ENCODE results near the gene SLC35C1. TPM values are rescaled to one million over a fixed set of nuclear protein-coding genes. Genes with fewer than 3 reads are reported as not detected.

The SLC35C1 gene
- total RNA-seq, 2 donors from 2014 or later: 11.4 to 16.0 TPM

- no peak for TF ChIP-seq CTCF (conservative IDR thresholded peaks at IDR 0.05)
- peaks cover 47% of the 10 kb centered on the region for H3K27me3 ChIP-seq (ENCODE audit: control insufficient read depth, insufficient read depth, low read length, poor library complexity, severe bottlenecking)
- peaks cover 9% of the 10 kb centered on the region for H3K4me1 ChIP-seq (ENCODE audit: control insufficient read depth, insufficient read depth, low read length)
- Mint-ChIP-seq H3K4me3 (no peak overlapping the region), H3K9me3 (no peaks in the 10 kb centered on the region), H3K4me1 (peaks cover 14% of the 10 kb centered on the region), H3K27me3 (ENCODE audit: insufficient read depth) (peaks cover 50% of the 10 kb centered on the region), H3K27ac (no peak overlapping the region), H3K36me3 (ENCODE audit: low read depth) (no peaks in the 10 kb centered on the region)
- H3K36me3 ChIP-seq (ENCODE audit: control insufficient read depth, insufficient read depth, low read length): no peaks in the 10 kb centered on the region
- no peak overlapping the region for H3K9ac ChIP-seq (ENCODE audit: extremely low read depth, low read length, poor library complexity, severe bottlenecking)
- 73 to 74% methylated on average over 3 to 4 of the region's 4 CpGs for WGBS, 2 experiments (ENCODE audit: insufficient coverage in 1 of 2, insufficient read length in 1 of 2)
- no peak for DNase-seq
- H3K9me3 ChIP-seq (ENCODE audit: control insufficient read depth, low read length): no peaks in the 10 kb centered on the region
- H3K27ac ChIP-seq (ENCODE audit: low read depth, low read length): no peak overlapping the region
- no peak overlapping the region for H3K4me3 ChIP-seq (ENCODE audit: low read length)
These were observed 41.3 kb downstream of the SLC35C1 start for GRCh38 chr11:45846174-45846675.

GRCh38 chr11:45846974-45847910, 42.3 kb downstream of the SLC35C1 start, which contains the start of gene CRY2:
Gene CRY2 (plus strand): TSS chr11:45847475. CDS start chr11:45847491, 16 bp downstream.
- 0 to 1% methylated on average over 42 to 75 of the region's 75 CpGs for WGBS, 2 experiments (ENCODE audit: insufficient coverage in 1 of 2, insufficient read length in 1 of 2)
- H3K9me3 ChIP-seq (ENCODE audit: control insufficient read depth, low read length): no peaks in the 10 kb centered on the region
- H3K27ac ChIP-seq (ENCODE audit: low read depth, low read length): peak within 1 kb of the TSS; percentile 86
- Mint-ChIP-seq H3K36me3 (ENCODE audit: low read depth) (no peaks in the 10 kb centered on the region), H3K4me1 (peaks cover 14% of the 10 kb centered on the region), H3K9me3 (no peaks in the 10 kb centered on the region), H3K4me3 (peak within 1 kb of the TSS; percentile 71), H3K27me3 (ENCODE audit: insufficient read depth) (peaks cover 45% of the 10 kb centered on the region), H3K27ac (peak within 1 kb of the TSS; percentile 85)
- peaks cover 41% of the 10 kb centered on the region for H3K27me3 ChIP-seq (ENCODE audit: control insufficient read depth, insufficient read depth, low read length, poor library complexity, severe bottlenecking)
- DNase-seq: peak; percentile 100
- peak within 1 kb of the TSS; percentile 94 for H3K9ac ChIP-seq (ENCODE audit: extremely low read depth, low read length, poor library complexity, severe bottlenecking)
- no peak for TF ChIP-seq CTCF (conservative IDR thresholded peaks at IDR 0.05)
- peaks cover 9% of the 10 kb centered on the region for H3K4me1 ChIP-seq (ENCODE audit: control insufficient read depth, insufficient read depth, low read length)
- no peaks in the 10 kb centered on the region for H3K36me3 ChIP-seq (ENCODE audit: control insufficient read depth, insufficient read depth, low read length)
- peak within 1 kb of the TSS; percentile 97 for H3K4me3 ChIP-seq (ENCODE audit: low read length)

- H3K9ac ChIP-seq (ENCODE audit: extremely low read depth, low read length, poor library complexity, severe bottlenecking): peak overlapping the region; percentile 94
- Mint-ChIP-seq H3K4me1 (peaks cover 17% of the 10 kb centered on the region), H3K27ac (peak overlapping the region; percentile 85), H3K4me3 (peak overlapping the region; percentile 71), H3K36me3 (ENCODE audit: low read depth) (no peaks in the 10 kb centered on the region), H3K9me3 (no peaks in the 10 kb centered on the region), H3K27me3 (ENCODE audit: insufficient read depth) (peaks cover 39% of the 10 kb centered on the region)
- peak overlapping the region; percentile 97 for H3K4me3 ChIP-seq (ENCODE audit: low read length)
- TF ChIP-seq CTCF (conservative IDR thresholded peaks at IDR 0.05): peak; percentile 34
- H3K4me1 ChIP-seq (ENCODE audit: control insufficient read depth, insufficient read depth, low read length): peaks cover 9% of the 10 kb centered on the region
- no peaks in the 10 kb centered on the region for H3K36me3 ChIP-seq (ENCODE audit: control insufficient read depth, insufficient read depth, low read length)
- H3K9me3 ChIP-seq (ENCODE audit: control insufficient read depth, low read length): no peaks in the 10 kb centered on the region
- DNase-seq: peak; percentile 80
- peak overlapping the region; percentile 86 for H3K27ac ChIP-seq (ENCODE audit: low read depth, low read length)
- H3K27me3 ChIP-seq (ENCODE audit: control insufficient read depth, insufficient read depth, low read length, poor library complexity, severe bottlenecking): peaks cover 35% of the 10 kb centered on the region
- 1 to 3% methylated on average over 13 to 16 of the region's 16 CpGs for WGBS, 2 experiments (ENCODE audit: insufficient coverage in 1 of 2, insufficient read length in 1 of 2)
These were observed 43.0 kb downstream of the SLC35C1 start for GRCh38 chr11:45847911-45848316.

All from endodermal cell (in vitro differentiated cells).